Calu3 (cell line): ENCODE data around the gene ABHD12. TPM values are rescaled to one million over a fixed set of nuclear protein-coding genes. Genes with fewer than 3 reads are reported as not detected.

Experiments
- BruUV-seq: library from RNA; stranded (reverse); fragments of 400-500 nt; replicated peaks from 2 replicates; lab custom pipeline; 2021; lab: Mats Ljungman, UMichigan
- CTCF ChIA-PET: fragments of 300-600 bp; sonication (Branson Sonifier 250); formaldehyde crosslinking; loops from one replicate; lab custom pipeline; 2022; ENCODE audit warnings: antibody characterized with exemption; lab: Charles Lee
- DNase-seq: peaks from one replicate; pipeline ENCODE4 v3.0.0; 2022
- H3K27ac Mint-ChIP-seq: one replicate; pipeline ENCODE4 v1.8.0; 2022; ENCODE audit warnings: mixed read lengths; ENCODE audit not compliant: unreplicated experiment
- H3K27me3 Mint-ChIP-seq: one replicate; pipeline ENCODE4 v1.8.0; 2022; ENCODE audit warnings: mixed read lengths; ENCODE audit not compliant: unreplicated experiment
- H3K36me3 Mint-ChIP-seq: one replicate; pipeline ENCODE4 v1.8.0; 2022; ENCODE audit warnings: mild to moderate bottlenecking, moderate library complexity, mixed read lengths; ENCODE audit not compliant: insufficient read depth, unreplicated experiment
- H3K4me1 Mint-ChIP-seq: one replicate; pipeline ENCODE4 v1.8.0; 2022; ENCODE audit warnings: mild to moderate bottlenecking, low read depth, mixed read lengths; ENCODE audit not compliant: unreplicated experiment
- H3K4me3 Mint-ChIP-seq: one replicate; pipeline ENCODE4 v1.8.0; 2022; ENCODE audit warnings: mild to moderate bottlenecking, low read depth, moderate library complexity, mixed read lengths; ENCODE audit not compliant: unreplicated experiment
- H3K9me3 Mint-ChIP-seq: one replicate; pipeline ENCODE4 v1.8.0; 2022; ENCODE audit warnings: low read depth, mixed read lengths; ENCODE audit not compliant: unreplicated experiment
- CTCF ChIP-seq: fragments of 200-600 bp; IDR thresholded peaks from one replicate; pipeline ENCODE4 v1.8.0; 2022; ENCODE audit warnings: antibody characterized with exemption; ENCODE audit not compliant: unreplicated experiment
- intact Hi-C: fragments of 100-400 bp; cut with micrococcal nuclease; formaldehyde crosslinking; loops from one replicate; pipeline ENCODE4 v1.10.0; 2022; ENCODE audit not compliant: unreplicated experiment
- total RNA-seq: library from RNA; stranded (reverse); gene quantifications from 2 replicates; pipeline ENCODE4 v1.2.3, GENCODE V29; 2022

ABHD12 gene
- total RNA-seq, 1 experiment from 2014 or later: 21.3 TPM

GRCh38 chr20:25327521-25328235, 63.0 kb downstream of the ABHD12 start:
- no peak for DNase-seq
- no TSS peak for BruUV-seq

GRCh38 chr20:25325997-25326396, 64.6 kb downstream of the ABHD12 start:
- no peak for TF ChIP-seq CTCF
- DNase-seq: no peak
- Mint-ChIP-seq H3K9me3 (no peaks in the 10 kb centered on the region), H3K27ac (no peak overlapping the region), H3K4me1 (no peaks in the 10 kb centered on the region), H3K36me3 (no peaks in the 10 kb centered on the region), H3K4me3 (no peak overlapping the region), H3K27me3 (no peaks in the 10 kb centered on the region)
- CTCF ChIA-PET: no interaction called here
- intact Hi-C loops: no loop called here
- BruUV-seq: no TSS peak

More at GRCh38 chr20:25327521-25328235, 63.0 kb downstream of the ABHD12 start:
- H3K27me3 Mint-ChIP-seq: no peaks in the 10 kb centered on the region
- H3K9me3 Mint-ChIP-seq: no peaks in the 10 kb centered on the region
- CTCF ChIA-PET: no interaction called here
- H3K27ac Mint-ChIP-seq: no peak overlapping the region
- intact Hi-C loops: no loop called here
- H3K36me3 Mint-ChIP-seq: no peaks in the 10 kb centered on the region
- H3K4me3 Mint-ChIP-seq: no peak overlapping the region
- TF ChIP-seq CTCF: no peak
- no peaks in the 10 kb centered on the region for H3K4me1 Mint-ChIP-seq

GRCh38 chr20:25325073-25325472, 65.6 kb downstream of the ABHD12 start:
- H3K27me3 Mint-ChIP-seq: no peaks in the 10 kb centered on the region
- H3K4me1 Mint-ChIP-seq: no peaks in the 10 kb centered on the region
- intact Hi-C loops: no loop called here
- no peak for DNase-seq
- H3K4me3 Mint-ChIP-seq: no peak overlapping the region
- TF ChIP-seq CTCF: no peak
- CTCF ChIA-PET: interaction anchor here (0.7 kb wide), 1 partner anchor 26 kb away, joined by 10 read pairs; no protein-coding TSS in a partner anchor
- H3K9me3 Mint-ChIP-seq: no peaks in the 10 kb centered on the region
- BruUV-seq: no TSS peak
- H3K27ac Mint-ChIP-seq: no peak overlapping the region
- H3K36me3 Mint-ChIP-seq: no peaks in the 10 kb centered on the region

GRCh38 chr20:25324412-25324811, 66.2 kb downstream of the ABHD12 start:
- CTCF ChIA-PET: interaction anchor here (0.7 kb wide), 1 partner anchor 25 kb away, joined by 10 read pairs; no protein-coding TSS in a partner anchor
- DNase-seq: no peak
- Mint-ChIP-seq H3K36me3 (no peaks in the 10 kb centered on the region), H3K4me3 (no peak overlapping the region), H3K4me1 (no peaks in the 10 kb centered on the region), H3K9me3 (no peaks in the 10 kb centered on the region), H3K27ac (no peak overlapping the region), H3K27me3 (no peaks in the 10 kb centered on the region)
- no peak for TF ChIP-seq CTCF
- BruUV-seq: no TSS peak
- intact Hi-C loops: no loop called here
